GM19455 (cell line): ENCODE results near the gene LRRC23.
A peak's percentile ranks its signal among the peaks of the same experiment; 100 is the strongest.

Source experiments
- ATAC-seq: cut with Tn5 transposase; IDR thresholded peaks from one replicate; pipeline ENCODE4 v1.9.1; 2021; ENCODE audit not compliant: unreplicated experiment

LRRC23 gene

DNA sequence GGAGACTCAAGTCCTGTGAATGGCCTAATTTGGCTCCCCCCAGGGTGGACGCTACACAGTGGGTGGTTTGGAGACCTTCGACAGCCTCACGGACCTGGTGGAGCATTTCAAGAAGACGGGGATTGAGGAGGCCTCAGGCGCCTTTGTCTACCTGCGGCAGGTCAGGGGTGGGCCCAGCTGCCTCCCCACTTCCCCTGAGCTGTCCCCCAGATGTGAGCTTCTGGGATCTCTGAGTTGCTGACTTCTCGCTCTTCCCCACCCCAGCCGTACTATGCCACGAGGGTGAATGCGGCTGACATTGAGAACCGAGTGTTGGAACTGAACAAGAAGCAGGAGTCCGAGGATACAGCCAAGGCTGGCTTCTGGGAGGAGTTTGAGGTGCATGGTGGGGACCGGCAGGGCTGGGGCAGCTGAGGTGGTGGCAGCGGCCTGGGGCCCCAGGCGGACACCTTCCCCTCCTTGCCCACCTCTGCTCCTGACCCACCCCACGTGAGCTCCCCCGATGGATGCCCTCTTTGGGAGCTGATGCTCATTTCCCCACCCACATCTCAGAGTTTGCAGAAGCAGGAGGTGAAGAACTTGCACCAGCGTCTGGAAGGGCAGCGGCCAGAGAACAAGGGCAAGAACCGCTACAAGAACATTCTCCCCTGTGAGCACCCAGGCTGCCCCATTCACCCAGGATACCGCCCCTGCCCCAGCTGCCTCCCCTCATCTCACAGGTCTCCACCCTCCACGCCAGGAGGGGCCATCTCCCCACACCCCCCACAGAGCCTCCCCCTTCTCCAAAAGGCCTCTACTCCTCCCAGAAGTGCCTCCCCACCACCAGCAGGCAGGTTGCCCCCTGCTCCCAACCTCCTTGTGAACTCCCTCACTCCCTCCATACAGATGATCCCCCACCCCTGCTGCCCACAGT, 50.7 kb downstream of the LRRC23 start:
- no peak for ATAC-seq

DNA sequence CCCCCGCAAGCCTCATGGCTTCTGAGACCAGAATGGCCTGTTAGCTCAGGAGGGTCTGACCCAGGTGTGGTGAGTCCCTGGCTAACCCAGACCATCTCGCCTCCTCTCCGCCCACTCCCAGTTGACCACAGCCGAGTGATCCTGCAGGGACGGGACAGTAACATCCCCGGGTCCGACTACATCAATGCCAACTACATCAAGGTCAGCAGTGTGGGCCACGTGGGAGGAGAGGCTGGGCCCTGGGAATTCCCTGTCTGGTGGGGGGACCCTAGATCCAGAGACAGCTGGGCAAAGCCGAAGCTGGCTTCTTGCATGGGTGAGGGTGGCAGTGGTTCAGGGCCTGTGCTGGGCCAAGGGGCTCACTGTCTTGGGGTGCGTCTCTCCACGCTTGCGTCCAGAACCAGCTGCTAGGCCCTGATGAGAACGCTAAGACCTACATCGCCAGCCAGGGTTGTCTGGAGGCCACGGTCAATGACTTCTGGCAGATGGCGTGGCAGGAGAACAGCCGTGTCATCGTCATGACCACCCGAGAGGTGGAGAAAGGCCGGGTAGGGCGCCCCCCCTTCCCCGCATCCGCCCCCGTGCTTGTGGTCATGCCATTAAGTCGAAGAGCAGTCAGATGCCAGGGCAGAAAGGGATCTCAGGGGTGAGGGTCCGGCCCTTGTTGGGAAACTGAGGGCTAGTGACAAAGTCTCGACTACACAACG, 51.6 kb downstream of the LRRC23 start:
- no peak for ATAC-seq

DNA sequence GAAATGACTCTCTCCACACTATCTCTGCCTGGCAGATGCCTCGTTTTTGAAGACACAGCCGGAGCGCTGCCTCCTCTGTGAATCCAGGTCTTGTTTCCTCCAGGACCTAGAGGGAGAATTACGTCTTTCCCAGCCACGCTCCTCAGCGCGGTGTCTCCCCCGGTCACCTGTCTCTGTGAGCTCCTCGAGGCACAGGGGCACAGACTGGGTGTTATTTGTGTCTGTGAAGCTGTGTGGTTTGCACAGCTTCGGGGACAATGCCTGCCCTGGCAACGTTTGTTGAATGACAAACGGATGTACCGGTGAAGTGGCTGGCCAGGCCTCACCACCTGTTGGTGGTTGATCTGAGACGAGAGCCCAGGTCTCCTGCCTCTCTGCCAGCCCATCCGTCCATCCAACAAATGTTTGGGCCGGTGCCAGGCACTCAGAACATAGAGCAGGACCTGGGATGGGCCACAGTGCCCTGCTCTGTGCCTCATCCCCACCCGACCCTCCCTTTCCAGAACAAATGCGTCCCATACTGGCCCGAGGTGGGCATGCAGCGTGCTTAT, 52.6 kb downstream of the LRRC23 start:
- no peak for ATAC-seq

DNA sequence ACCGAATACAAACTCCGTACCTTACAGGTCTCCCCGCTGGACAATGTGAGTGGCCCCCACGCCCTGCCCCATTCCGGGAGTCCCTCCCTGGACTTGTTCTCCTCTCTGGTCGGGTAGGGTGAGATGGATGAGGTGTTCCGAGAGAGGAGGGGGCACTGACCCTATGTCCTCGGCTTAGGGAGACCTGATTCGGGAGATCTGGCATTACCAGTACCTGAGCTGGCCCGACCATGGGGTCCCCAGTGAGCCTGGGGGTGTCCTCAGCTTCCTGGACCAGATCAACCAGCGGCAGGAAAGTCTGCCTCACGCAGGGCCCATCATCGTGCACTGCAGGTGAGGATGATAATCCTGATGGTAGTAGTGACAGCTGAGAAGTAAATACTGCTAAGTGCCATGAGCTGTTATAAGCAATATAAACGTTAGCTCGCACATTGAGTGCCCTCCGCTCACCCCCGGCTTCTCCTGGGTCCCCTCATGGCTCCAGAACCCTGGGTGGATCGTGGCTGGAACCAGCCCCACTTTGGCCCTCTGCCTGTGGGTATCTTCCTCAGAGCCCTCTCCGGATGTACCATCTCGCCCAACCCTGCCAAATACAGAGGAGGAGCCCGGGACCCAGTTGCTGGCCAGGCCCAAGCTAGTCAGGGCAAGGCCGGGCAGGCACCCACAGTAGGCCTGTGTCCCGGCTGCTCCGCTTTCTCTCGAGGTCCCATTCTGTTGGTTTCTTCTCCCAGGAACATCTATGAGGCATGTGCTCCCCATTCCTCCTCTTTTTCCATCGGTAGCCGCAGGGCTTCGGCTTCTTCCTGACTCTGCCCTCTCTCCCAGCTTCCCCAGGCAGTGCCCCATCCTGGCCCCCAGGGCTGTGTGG, 53.4 kb downstream of the LRRC23 start:
- ATAC-seq: no peak

DNA sequence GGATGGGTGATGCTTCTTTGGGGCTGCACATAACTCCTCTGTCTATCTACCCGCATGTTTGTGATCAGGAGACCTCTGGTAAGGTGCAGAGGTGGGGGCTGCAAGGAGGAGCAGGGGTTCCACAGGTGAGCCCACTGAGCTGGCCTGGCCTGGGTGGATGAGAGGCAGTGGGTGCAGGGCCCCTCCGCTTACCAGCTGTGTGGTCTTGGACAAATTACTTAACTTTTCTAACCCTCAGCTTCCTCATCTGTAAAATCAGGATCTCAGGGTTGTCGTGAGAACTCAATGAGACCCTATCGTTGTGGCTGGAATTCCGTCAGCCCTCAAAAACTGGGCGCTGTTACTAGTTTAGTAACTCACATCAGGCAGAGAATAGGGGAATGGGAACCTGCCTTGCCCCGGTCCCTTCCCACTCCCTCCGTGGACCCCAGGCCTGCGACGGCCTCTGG, 54.0 kb downstream of the LRRC23 start:
- no peak for ATAC-seq

DNA sequence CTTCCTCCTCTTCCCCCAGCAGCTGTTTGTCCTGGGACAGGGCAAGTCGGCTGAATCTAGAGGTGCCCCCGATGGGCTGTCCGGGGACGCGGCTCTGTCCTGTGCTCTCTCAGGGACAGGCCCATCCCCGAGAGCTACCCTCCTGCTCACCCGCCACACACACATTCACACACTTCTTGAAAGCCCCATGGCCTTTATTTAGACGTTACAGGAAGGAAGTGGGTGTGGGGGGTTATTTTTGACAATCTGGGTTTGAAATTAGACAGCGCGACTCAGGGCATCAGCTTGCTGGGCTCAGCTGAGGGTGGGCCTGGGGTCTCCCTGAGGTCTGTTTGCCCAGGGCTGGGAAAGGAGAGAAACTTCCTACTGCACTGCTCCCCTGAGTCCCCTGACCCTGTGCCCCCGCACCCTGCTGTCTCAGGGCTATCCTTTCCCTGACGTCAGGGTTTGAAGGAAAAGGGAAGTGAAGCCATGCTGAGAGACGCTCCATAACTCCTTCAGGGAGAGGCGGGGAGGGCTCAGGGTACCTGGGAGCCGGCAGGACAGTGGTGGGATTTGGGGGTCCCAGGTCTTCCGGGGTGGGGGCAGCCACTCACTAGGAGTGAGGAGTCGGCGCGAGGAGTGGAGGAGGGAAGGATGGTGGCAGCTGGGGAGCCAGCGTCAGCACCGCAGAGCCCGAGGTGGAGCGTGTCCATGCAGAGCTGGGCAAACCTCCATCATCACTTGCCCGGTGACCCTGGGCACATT, 54.6 kb downstream of the LRRC23 start:
- ATAC-seq: peak; percentile 38

DNA sequence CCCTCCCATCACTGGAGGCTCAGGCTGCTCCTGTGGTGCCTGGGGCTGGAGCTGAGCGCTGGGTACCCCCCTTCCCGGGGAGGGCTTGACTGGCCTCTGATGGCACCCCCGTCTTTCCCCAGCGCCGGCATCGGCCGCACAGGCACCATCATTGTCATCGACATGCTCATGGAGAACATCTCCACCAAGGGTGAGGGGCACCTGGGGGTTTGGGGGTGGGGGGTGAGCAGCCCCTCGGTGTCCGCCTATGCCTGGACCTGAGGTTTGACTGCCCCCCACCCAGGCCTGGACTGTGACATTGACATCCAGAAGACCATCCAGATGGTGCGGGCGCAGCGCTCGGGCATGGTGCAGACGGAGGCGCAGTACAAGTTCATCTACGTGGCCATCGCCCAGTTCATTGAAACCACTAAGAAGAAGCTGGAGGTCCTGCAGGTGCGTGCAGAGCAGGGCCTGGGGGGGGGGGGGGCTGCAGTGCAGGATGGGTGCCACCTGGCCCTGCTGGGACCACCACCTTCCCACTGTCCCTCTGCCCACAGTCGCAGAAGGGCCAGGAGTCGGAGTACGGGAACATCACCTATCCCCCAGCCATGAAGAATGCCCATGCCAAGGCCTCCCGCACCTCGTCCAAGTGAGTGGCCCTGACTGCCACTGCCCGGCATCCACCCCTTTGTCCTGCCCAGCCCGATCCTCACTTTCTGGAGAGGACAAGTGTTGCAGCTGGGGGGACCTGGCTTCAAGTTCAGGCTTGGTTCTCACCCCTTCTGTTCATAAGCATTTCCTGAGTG, 55.4 kb downstream of the LRRC23 start:
- no peak for ATAC-seq

DNA sequence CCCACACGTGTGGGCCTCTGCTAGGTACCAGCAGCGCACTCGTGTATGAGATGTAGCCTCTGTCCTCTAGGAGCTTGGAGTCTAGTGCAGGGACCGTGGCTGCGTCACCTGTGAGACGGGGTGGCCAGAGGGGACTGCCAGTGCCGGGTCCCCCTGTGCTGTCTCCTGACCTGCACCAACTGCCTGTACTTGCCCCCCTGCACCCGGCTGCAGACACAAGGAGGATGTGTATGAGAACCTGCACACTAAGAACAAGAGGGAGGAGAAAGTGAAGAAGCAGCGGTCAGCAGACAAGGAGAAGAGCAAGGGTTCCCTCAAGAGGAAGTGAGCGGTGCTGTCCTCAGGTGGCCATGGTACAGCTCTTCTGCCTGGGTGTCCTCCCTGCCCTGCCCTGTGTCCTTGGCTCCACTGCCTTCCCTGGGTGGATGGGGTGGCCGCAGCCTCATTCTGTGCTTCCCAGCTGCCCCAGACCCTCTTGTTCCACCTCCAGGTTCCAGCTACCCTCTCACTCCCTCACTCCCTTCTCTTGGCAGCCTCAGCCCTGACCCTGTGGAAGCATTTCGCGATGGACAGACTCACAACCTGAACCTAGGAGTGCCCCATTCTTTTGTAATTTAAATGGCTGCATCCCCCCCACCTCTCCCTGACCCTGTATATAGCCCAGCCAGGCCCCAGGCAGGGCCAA, 56.1 kb downstream of the LRRC23 start:
- ATAC-seq: no peak

DNA sequence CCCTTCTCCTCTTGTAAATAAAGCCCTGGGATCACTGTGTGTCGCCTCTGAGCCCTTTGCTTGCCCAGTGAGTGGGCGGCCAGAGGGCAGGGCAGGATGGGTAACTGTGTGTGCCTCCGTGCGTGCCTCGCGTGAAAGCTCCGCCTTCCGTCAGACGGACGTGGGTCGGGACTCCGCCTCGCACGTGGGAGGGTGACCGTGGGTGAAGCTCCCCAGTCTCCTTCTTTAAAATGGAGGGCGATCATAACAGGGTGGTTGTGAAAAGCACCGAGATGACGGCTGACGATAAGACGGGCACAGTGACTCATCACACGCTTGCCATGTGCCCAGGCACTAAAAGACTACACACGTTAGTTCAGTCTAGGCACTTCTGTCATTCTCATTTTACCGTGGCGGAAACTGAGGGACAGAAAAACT, 56.7 kb downstream of the LRRC23 start:
- ATAC-seq: no peak

DNA sequence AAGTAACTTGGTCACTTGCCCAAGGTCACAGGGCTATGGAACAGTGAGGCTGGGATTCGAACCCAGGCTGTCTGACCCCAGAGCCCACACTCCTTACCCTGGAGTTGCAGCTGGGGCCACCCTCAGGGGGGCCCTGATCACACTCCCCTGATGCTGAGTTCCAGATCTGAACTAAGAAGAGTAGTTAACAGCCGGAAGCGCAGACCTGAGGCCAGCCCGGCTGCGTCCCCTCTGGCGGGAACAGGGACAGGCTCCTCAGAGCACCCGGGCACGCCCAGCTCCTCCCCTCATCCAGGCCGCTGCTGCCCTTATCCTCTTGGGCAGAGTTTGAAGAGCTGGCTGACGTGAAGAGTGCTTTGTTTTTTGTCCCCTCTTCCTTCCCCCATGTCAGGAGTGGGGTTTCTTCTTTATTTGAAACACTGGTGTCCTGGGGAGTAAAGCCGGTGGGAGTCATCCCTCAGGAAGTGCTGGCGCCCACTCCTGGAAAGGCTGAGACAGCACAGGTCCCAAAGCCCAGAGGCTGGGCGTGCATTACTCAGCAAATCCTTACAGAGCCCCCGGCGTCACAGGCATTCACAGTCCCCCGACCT, 57.2 kb downstream of the LRRC23 start:
- no peak for ATAC-seq

DNA sequence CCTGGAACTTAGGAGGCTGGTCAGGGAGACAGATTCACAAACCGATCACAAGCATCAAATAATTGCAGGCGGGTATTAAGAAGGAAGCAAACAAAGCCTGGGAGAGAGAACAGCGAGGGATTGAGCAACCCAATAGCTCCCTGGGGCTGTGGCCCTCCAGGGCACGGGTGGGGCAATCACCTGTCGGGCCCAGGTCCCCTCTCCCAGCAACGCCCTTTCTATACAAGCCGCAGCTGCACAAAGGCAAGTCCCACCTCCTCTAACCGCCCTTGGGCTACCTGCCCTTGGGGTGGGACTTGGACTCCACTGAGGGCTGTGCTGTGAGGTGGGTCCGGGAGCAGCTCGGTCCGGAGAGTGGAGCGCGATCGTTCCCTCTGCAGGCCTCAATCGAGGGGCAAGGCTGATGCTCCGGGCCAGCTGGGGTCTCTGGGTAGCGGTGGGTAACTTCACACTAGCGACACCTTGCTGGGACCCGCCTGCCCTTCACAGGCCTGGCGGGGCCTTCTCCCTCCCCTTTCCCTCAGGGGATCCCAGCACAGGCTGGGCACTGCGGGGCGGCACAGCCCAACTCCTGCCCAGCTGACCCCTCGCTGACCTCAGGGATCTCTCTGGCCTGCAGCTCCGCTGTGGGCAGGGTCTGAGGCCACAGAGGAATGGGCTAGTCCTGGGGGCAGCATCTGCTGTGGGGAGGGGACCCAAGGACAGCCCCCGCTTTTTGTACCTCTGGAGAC, 57.8 kb downstream of the LRRC23 start:
- no peak for ATAC-seq

DNA sequence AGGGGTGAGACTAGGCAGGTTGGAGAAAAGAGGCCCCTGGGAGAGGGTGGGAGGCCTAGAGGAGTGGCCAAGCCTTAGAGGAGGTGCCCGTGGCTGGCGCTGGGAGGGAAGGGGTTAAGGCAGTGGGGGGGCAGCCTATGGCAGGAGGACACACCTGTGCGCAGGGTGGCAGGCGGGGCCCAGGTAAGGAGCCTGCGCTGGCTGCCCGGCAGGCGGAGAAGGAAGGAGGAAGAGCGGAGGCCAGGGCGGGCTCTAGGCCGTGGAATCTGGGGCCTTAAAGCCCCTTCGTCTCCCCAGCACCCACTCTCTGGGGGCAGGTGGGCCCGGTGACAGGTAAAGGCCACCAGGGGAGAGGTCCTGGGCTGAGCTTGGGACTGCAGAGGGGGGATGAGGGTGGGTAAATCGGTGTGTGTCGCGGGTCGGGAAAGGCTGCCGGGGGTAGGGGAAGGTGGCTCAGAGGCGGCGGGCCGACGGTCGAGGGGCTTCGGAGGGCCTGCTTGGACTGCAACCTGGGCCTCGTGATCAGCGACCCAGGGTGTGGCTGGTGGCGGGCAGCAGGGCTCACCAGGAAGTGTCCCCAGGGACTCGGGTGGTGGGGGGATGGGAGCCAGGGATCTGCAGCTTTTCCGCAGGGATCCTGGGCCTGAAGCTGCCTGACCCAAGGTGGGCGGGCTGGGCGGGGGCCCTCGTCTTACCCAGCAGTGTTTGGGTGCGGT, 58.6 kb downstream of the LRRC23 start:
- no peak for ATAC-seq
